Vagina (tissue), 2 donors: ENCODE measurements around the gene ADAMTSL1. TPM values are rescaled to one million over a fixed set of nuclear protein-coding genes. Genes with fewer than 3 reads are reported as not detected.

Experiments
- DNase-seq, 2 donors: peaks; one replicate each; pipeline ENCODE4 v3.0.0-alpha.2; 2017; ENCODE audit errors: extremely low spot score in 2 of 2
- H3K27ac ChIP-seq: fragments of 200-600 bp; sonication (generic); one replicate; pipeline ENCODE4 v1.5.1; 2019
- H3K27me3 ChIP-seq: fragments of 200-600 bp; sonication (generic); one replicate; pipeline ENCODE4 v1.5.1; 2019
- H3K36me3 ChIP-seq, 2 donors: fragments of 200-600 bp; sonication (generic); one replicate each; pipeline ENCODE4 v1.5.1; 2017 to 2019
- H3K4me1 ChIP-seq: fragments of 200-600 bp; sonication (generic); one replicate; pipeline ENCODE4 v1.5.1; 2019
- H3K4me3 ChIP-seq, 2 donors: fragments of 200-600 bp; sonication (generic); 1 replicate in 1 of 2; 2 replicates in 1 of 2; pipeline ENCODE4 v1.5.1; 2016 to 2019
- H3K9me3 ChIP-seq: fragments of 200-600 bp; sonication (generic); one replicate; pipeline ENCODE4 v1.5.1; 2019
- CTCF ChIP-seq, 3 experiments: fragments of 450-650 bp in 2 of 3; fragments of 200-600 bp in 1 of 3; sonication (generic) in 1 of 3; IDR thresholded peaks; one replicate each; pipeline ENCODE4 v1.5.1; 2017 to 2019; ENCODE audit warnings: antibody characterized with exemption in 3 of 3, mild to moderate bottlenecking in 2 of 3, moderate library complexity in 2 of 3
- POLR2A ChIP-seq, 2 donors: fragments of 450-650 bp; IDR thresholded peaks; one replicate each; pipeline ENCODE4 v1.6.1; 2017; ENCODE audit warnings: antibody characterized with exemption in 2 of 2, mild to moderate bottlenecking in 2 of 2, moderate library complexity in 2 of 2
- POLR2AphosphoS5 ChIP-seq, 2 donors: sonication (generic); formaldehyde crosslinking; IDR thresholded peaks; one replicate each; pipeline ENCODE4 v1.9.0; 2017; ENCODE audit warnings: antibody characterized with exemption in 2 of 2, mild to moderate bottlenecking in 2 of 2, low read depth in 1 of 2; ENCODE audit not compliant: insufficient read depth in 1 of 2
- intact Hi-C: fragments of 100-400 bp; cut with DNase I; formaldehyde crosslinking; loops from one replicate; pipeline ENCODE4 v1.15.1; 2023
- microRNA-seq: library from miRNA; unstranded; fragments of <30 nt; microRNA quantifications from one replicate; pipeline ENCODE4, GENCODE V29; 2017; ENCODE audit warnings: borderline number of aligned reads, borderline replicate concordance
- small RNA-seq: library from RNA; depleted of rRNA; stranded (forward); fragments of <200 nt; gene quantifications from one replicate; pipeline ENCODE3, GENCODE V24; 2016
- total RNA-seq: library from RNA; depleted of rRNA; stranded (reverse); fragments of >200 nt; gene quantifications from one replicate; pipeline ENCODE4 v1.2.3, GENCODE V29; 2016

Gene ADAMTSL1
- total RNA-seq, 1 donor from 2014 or later: 8.1 TPM

- Histone ChIP-seq H3K4me3 (no peak overlapping the region), H3K9me3 (no peaks in the 10 kb centered on the region), H3K36me3 (no peaks in the 10 kb centered on the region), H3K4me1 (no peaks in the 10 kb centered on the region), H3K27ac (no peak overlapping the region), H3K27me3 (no peaks in the 10 kb centered on the region)
- DNase-seq: no peak
- TF ChIP-seq CTCF (IDR thresholded peaks at IDR 0.05): no peak
- no peak for TF ChIP-seq POLR2AphosphoS5 (IDR thresholded peaks at IDR 0.05; ENCODE audit: insufficient read depth in 1 of 2, low read depth in 1 of 2)
- intact Hi-C loops: no loop called here
Measured at GRCh38 chr9:18947892-18948339, 474.0 kb downstream of the ADAMTSL1 start.

GRCh38 chr9:18951936-18952335, 478.0 kb downstream of the ADAMTSL1 start:
- H3K27me3 ChIP-seq: no peaks in the 10 kb centered on the region
- intact Hi-C loops: no loop called here
- TF ChIP-seq POLR2AphosphoS5 (IDR thresholded peaks at IDR 0.05; ENCODE audit: insufficient read depth in 1 of 2, low read depth in 1 of 2) (no peak), CTCF (IDR thresholded peaks at IDR 0.05) (no peak), POLR2A (IDR thresholded peaks at IDR 0.05) (no peak)
- H3K4me1 ChIP-seq: no peaks in the 10 kb centered on the region
- no peak overlapping the region for H3K27ac ChIP-seq
- DNase-seq: no peak
- no peaks in the 10 kb centered on the region for H3K36me3 ChIP-seq
- no peak overlapping the region for H3K4me3 ChIP-seq
- H3K9me3 ChIP-seq: no peaks in the 10 kb centered on the region

- no peak for TF ChIP-seq POLR2A (IDR thresholded peaks at IDR 0.05)
- no peak for TF ChIP-seq POLR2AphosphoS5 (IDR thresholded peaks at IDR 0.05; ENCODE audit: insufficient read depth in 1 of 2, low read depth in 1 of 2)
- no peaks in the 10 kb centered on the region for H3K4me1 ChIP-seq
- DNase-seq: no peak
- no peaks in the 10 kb centered on the region for H3K27me3 ChIP-seq
- H3K9me3 ChIP-seq: no peaks in the 10 kb centered on the region
- intact Hi-C loops: no loop called here
- no peak overlapping the region for H3K27ac ChIP-seq
- H3K36me3 ChIP-seq: no peaks in the 10 kb centered on the region
- H3K4me3 ChIP-seq: no peak overlapping the region
Measured at GRCh38 chr9:18955626-18956025, 481.7 kb downstream of the ADAMTSL1 start.

Small RNAs within 50 kb of the gene (microRNA-seq; reads per million reads assigned to microRNA genes)
- gene MIR3152: not detected

Small RNAs within 50 kb of the gene (small RNA-seq; reads per million reads assigned to genes)
- not detected for gene MIR3152
